ENCODE results near the gene ADNP. TPM values are rescaled to one million over a fixed set of nuclear protein-coding genes. Genes with fewer than 3 reads are reported as not detected.

ADNP gene
- total and polyA plus RNA-seq, 2 donors (not counting 1 experiment from before 2014, with no cell fraction given), result 20.4 to 94.8 TPM

- TF ChIP-seq CTCF (IDR thresholded peaks at IDR 0.05) (no peak), EZH2 (IDR thresholded peaks at IDR 0.05; ENCODE audit: borderline replicate concordance, insufficient read depth, low read depth, low read length, poor library complexity, severe bottlenecking) (no peak)
- POLR2A ChIA-PET, result no interaction called here
- intact Hi-C loops (cut with micrococcal nuclease), result no loop called here
- Histone ChIP-seq H3K9me3 (ENCODE audit: control extremely low read depth in 1 of 3, control insufficient read depth in 2 of 3, insufficient read depth in 1 of 3, low read length in 2 of 3) (no peaks in the 10 kb centered on the region), H3K4me2 (replicated peaks; ENCODE audit: low read depth, low read length, poor library complexity, severe bottlenecking) (no peak overlapping the region), H2AFZ (ENCODE audit: insufficient read depth, low read depth, low read length, poor library complexity, severe bottlenecking) (no peak overlapping the region), H3K27ac (ENCODE audit: low read length in 2 of 2) (no peak overlapping the region), H3K27me3 (replicated peaks in 1 of 4; ENCODE audit: control extremely low read depth in 1 of 4, control insufficient read depth in 3 of 4, insufficient read depth in 4 of 4, low read length in 3 of 4) (no peaks in the 10 kb centered on the region), H3K79me2 (ENCODE audit: control insufficient read depth, insufficient read depth, low read length) (peaks cover 73% of the 10 kb centered on the region), H3K36me3 (replicated peaks in 1 of 2; ENCODE audit: control extremely low read depth in 1 of 2, control insufficient read depth in 1 of 2, extremely low read depth in 1 of 2, insufficient read depth in 2 of 2, low read length in 1 of 2) (peaks cover 0 to 47% of the 10 kb centered on the region in 2 experiments), H3K4me3 (ENCODE audit: control extremely low read depth in 1 of 5, extremely low read depth in 1 of 5, insufficient read depth in 1 of 5, low read depth in 2 of 5, low read length in 4 of 5) (no peak overlapping the region), H3K9ac (ENCODE audit: low read length) (no peak overlapping the region), H3K4me1 (ENCODE audit: control insufficient read depth in 2 of 2, insufficient read depth in 2 of 2, low read length in 2 of 2) (peaks cover 10 to 32% of the 10 kb centered on the region in 2 donors), H4K20me1 (ENCODE audit: control insufficient read depth, insufficient read depth, low read length, poor library complexity, severe bottlenecking) (peaks cover 65% of the 10 kb centered on the region)
- CTCF ChIA-PET, result interaction anchor here (0.9 kb wide), 1 partner anchor 74 kb away, joined by 3 read pairs; no protein-coding TSS in a partner anchor
- H3K9me3 Mint-ChIP-seq (ENCODE audit: insufficient read depth), result no peaks in the 10 kb centered on the region
- H3K4me1 Mint-ChIP-seq, result peaks cover 24% of the 10 kb centered on the region
- no peak overlapping the region for H3K4me3 Mint-ChIP-seq
- H3K27me3 Mint-ChIP-seq, result no peaks in the 10 kb centered on the region
- ATAC-seq (ENCODE audit: low read depth) (no peak), DNase-seq (no peak)
- H3K27ac Mint-ChIP-seq, result peak overlapping the region; percentile 61
- WGBS (ENCODE audit: insufficient coverage), result 97% methylated on average over 8 of the region's 11 CpGs
Observed at GRCh38 chr20:50868509-50869495, 62.4 kb downstream of the ADNP start.

- WGBS (ENCODE audit: insufficient coverage), result 98% methylated on average over 4 of the region's 6 CpGs
- Histone ChIP-seq H4K20me1 (ENCODE audit: control insufficient read depth, insufficient read depth, low read length, poor library complexity, severe bottlenecking) (peaks cover 61% of the 10 kb centered on the region), H3K4me3 (ENCODE audit: control extremely low read depth in 1 of 5, extremely low read depth in 1 of 5, insufficient read depth in 1 of 5, low read depth in 2 of 5, low read length in 4 of 5) (no peak overlapping the region), H3K27me3 (replicated peaks in 1 of 4; ENCODE audit: control extremely low read depth in 1 of 4, control insufficient read depth in 3 of 4, insufficient read depth in 4 of 4, low read length in 3 of 4) (no peaks in the 10 kb centered on the region), H3K27ac (ENCODE audit: low read length in 2 of 2) (no peak overlapping the region), H3K4me1 (ENCODE audit: control insufficient read depth in 2 of 2, insufficient read depth in 2 of 2, low read length in 2 of 2) (peaks cover 10 to 26% of the 10 kb centered on the region in 2 donors), H3K9me3 (ENCODE audit: control extremely low read depth in 1 of 3, control insufficient read depth in 2 of 3, insufficient read depth in 1 of 3, low read length in 2 of 3) (no peaks in the 10 kb centered on the region), H3K4me2 (replicated peaks; ENCODE audit: low read depth, low read length, poor library complexity, severe bottlenecking) (no peak overlapping the region), H3K79me2 (ENCODE audit: control insufficient read depth, insufficient read depth, low read length) (peaks cover 79% of the 10 kb centered on the region), H2AFZ (ENCODE audit: insufficient read depth, low read depth, low read length, poor library complexity, severe bottlenecking) (no peak overlapping the region), H3K9ac (ENCODE audit: low read length) (no peak overlapping the region), H3K36me3 (replicated peaks in 1 of 2; ENCODE audit: control extremely low read depth in 1 of 2, control insufficient read depth in 1 of 2, extremely low read depth in 1 of 2, insufficient read depth in 2 of 2, low read length in 1 of 2) (peaks cover 0 to 42% of the 10 kb centered on the region in 2 experiments)
- Mint-ChIP-seq H3K27me3 (no peaks in the 10 kb centered on the region), H3K4me1 (peaks cover 21% of the 10 kb centered on the region), H3K27ac (no peak overlapping the region), H3K4me3 (no peak overlapping the region), H3K9me3 (ENCODE audit: insufficient read depth) (no peaks in the 10 kb centered on the region)
- no peak for DNase-seq
- ChIA-PET POLR2A (no interaction called here), CTCF (no interaction called here)
- ATAC-seq (ENCODE audit: low read depth), result no peak
- TF ChIP-seq CTCF (IDR thresholded peaks at IDR 0.05) (no peak), EZH2 (IDR thresholded peaks at IDR 0.05; ENCODE audit: borderline replicate concordance, insufficient read depth, low read depth, low read length, poor library complexity, severe bottlenecking) (no peak)
- intact Hi-C loops (cut with micrococcal nuclease), result no loop called here
Observed at GRCh38 chr20:50867805-50868204, 63.4 kb downstream of the ADNP start.

Data from B cell (primary cell).